ENCODE measurements around the gene LRP10. TPM values are rescaled to one million over a fixed set of nuclear protein-coding genes. Genes with fewer than 3 reads are reported as not detected.
A peak's percentile ranks its signal among the peaks of the same experiment; 100 is the strongest.

The LRP10 gene
- polyA plus RNA-seq, 1 experiment: 308 TPM

- ChIA-PET POLR2A (interaction anchor here (0.6 kb wide), 1 partner anchor 114 kb away, joined by 6 read pairs; no protein-coding TSS in a partner anchor), CTCF (interaction anchor here (0.6 to 10.4 kb wide), 11 partner anchors 10 to 341 kb away, joined by 3 to 95 read pairs (median 4); partner anchors contain the start of gene LRP10)
- Histone ChIP-seq H3K4me3 (ENCODE audit: low read depth, low read length) (no peak overlapping the region), H3K36me3 (ENCODE audit: control insufficient read depth, insufficient read depth, low read length) (peaks cover 5% of the 10 kb centered on the region; the same call in 1 of the 2 replicates), H3K27me3 (ENCODE audit: control insufficient read depth, insufficient read depth, low read length) (no peaks in the 10 kb centered on the region)
- TF ChIP-seq, protein P1, sequence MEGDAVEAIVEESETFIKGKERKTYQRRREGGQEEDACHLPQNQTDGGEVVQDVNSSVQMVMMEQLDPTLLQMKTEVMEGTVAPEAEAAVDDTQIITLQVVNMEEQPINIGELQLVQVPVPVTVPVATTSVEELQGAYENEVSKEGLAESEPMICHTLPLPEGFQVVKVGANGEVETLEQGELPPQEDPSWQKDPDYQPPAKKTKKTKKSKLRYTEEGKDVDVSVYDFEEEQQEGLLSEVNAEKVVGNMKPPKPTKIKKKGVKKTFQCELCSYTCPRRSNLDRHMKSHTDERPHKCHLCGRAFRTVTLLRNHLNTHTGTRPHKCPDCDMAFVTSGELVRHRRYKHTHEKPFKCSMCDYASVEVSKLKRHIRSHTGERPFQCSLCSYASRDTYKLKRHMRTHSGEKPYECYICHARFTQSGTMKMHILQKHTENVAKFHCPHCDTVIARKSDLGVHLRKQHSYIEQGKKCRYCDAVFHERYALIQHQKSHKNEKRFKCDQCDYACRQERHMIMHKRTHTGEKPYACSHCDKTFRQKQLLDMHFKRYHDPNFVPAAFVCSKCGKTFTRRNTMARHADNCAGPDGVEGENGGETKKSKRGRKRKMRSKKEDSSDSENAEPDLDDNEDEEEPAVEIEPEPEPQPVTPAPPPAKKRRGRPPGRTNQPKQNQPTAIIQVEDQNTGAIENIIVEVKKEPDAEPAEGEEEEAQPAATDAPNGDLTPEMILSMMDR (IDR thresholded peaks at IDR 0.05; ENCODE audit: insufficient read depth, low read depth, low read length): no peak
- DNase-seq (ENCODE audit: low read depth): no peak
These were observed 25.8 kb downstream of the LRP10 start for GRCh38 chr14:22897357-22897756.

- ChIA-PET POLR2A (no interaction called here), CTCF (interaction anchor here (1.1 to 10.4 kb wide), 7 partner anchors 8 to 342 kb away, joined by 3 to 95 read pairs (median 22); partner anchors contain the start of genes LRP10 and REM2)
- no peaks in the 10 kb centered on the region for H3K27me3 ChIP-seq (ENCODE audit: control insufficient read depth, insufficient read depth, low read length)
- DNase-seq (ENCODE audit: low read depth): peak; percentile 39
- H3K36me3 ChIP-seq (ENCODE audit: control insufficient read depth, insufficient read depth, low read length): peaks cover 9% of the 10 kb centered on the region
- H3K4me3 ChIP-seq (ENCODE audit: low read depth, low read length): no peak overlapping the region
- TF ChIP-seq, protein P1 (IDR thresholded peaks at IDR 0.05; ENCODE audit: insufficient read depth, low read depth, low read length): no peak
These were observed 27.0 kb downstream of the LRP10 start for GRCh38 chr14:22898302-22899090.

GRCh38 chr14:22900081-22900799, 28.7 kb downstream of the LRP10 start:
- POLR2A ChIA-PET: interaction anchor here (0.5 kb wide), 1 partner anchor 16 kb away, joined by 5 read pairs; no protein-coding TSS in a partner anchor

DNA sequence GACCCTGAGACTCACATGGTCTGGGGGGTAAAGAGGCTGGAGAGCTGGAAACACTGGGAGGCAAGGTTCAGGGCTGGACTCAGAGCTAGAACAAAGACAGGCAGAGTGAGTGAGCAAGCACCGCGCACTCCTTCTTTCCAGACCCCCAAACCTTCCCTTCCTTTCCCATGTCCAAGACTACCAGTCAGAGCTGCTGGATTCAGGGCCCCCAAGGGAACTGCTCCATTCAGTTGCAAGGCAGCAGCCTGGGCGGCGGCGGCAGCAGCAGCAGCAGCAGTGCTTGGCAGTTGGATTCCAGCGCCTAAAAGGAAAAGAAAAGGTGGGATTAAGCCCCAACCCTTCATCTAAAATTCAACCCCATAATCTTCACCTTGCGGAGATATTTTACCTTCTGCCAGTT, 30.3 kb downstream of the LRP10 start:
- CTCF ChIA-PET: interaction anchor here (0.8 to 10.4 kb wide), 10 partner anchors 9 to 510 kb away, joined by 3 to 95 read pairs (median 6); partner anchors contain the start of gene LRP10
- POLR2A ChIA-PET: no interaction called here
- Histone ChIP-seq H3K4me3 (ENCODE audit: low read depth, low read length) (no peak overlapping the region), H3K27me3 (ENCODE audit: control insufficient read depth, insufficient read depth, low read length) (no peaks in the 10 kb centered on the region), H3K36me3 (ENCODE audit: control insufficient read depth, insufficient read depth, low read length) (peaks cover 28% of the 10 kb centered on the region)
- TF ChIP-seq, protein P1 (IDR thresholded peaks at IDR 0.05; ENCODE audit: insufficient read depth, low read depth, low read length): no peak
- DNase-seq (ENCODE audit: low read depth): no peak

More at GRCh38 chr14:22900081-22900799, 28.7 kb downstream of the LRP10 start:
- no peaks in the 10 kb centered on the region for H3K27me3 ChIP-seq (ENCODE audit: control insufficient read depth, insufficient read depth, low read length)
- CTCF ChIA-PET: interaction anchor here (0.5 to 10.4 kb wide), 25 partner anchors 10 to 386 kb away, joined by 3 to 95 read pairs (median 5); partner anchors contain the start of genes HOMEZ, LRP10, PRMT5 and REM2
- DNase-seq (ENCODE audit: low read depth): no peak
- TF ChIP-seq, protein P1 (IDR thresholded peaks at IDR 0.05; ENCODE audit: insufficient read depth, low read depth, low read length): peak; percentile 73
- H3K4me3 ChIP-seq (ENCODE audit: low read depth, low read length): no peak overlapping the region
- H3K36me3 ChIP-seq (ENCODE audit: control insufficient read depth, insufficient read depth, low read length): peaks cover 21% of the 10 kb centered on the region

DNA sequence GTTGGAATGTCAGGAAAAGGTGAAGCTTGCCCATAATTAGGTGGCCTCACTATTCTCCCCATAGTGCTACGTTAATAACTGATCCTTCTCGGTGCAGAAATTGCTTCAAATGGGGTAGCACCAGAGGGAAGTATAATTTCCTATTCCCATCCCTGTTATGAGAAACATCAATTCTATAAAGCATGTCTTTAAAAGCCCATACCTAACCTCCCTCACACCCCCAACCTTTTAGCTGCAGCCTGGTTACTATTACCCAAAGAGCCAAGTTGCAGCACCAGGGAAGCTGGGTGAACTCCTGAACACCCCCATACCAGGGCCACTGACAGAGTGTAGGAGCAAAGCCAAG, 32.2 kb downstream of the LRP10 start:
- DNase-seq (ENCODE audit: low read depth): no peak
- CTCF ChIA-PET: interaction anchor here (1.3 to 1.4 kb wide), 3 partner anchors 13 to 347 kb away, joined by 3 to 4 read pairs (median 3); no protein-coding TSS in a partner anchor

More for the DNA sequence above, 32.2 kb downstream of the LRP10 start:
- POLR2A ChIA-PET: no interaction called here
- peaks cover 30% of the 10 kb centered on the region for H3K36me3 ChIP-seq (ENCODE audit: control insufficient read depth, insufficient read depth, low read length)
- no peak overlapping the region for H3K4me3 ChIP-seq (ENCODE audit: low read depth, low read length)
- TF ChIP-seq, protein P1 (IDR thresholded peaks at IDR 0.05; ENCODE audit: insufficient read depth, low read depth, low read length): no peak
- H3K27me3 ChIP-seq (ENCODE audit: control insufficient read depth, insufficient read depth, low read length): no peaks in the 10 kb centered on the region
